NOMO-1 (cell line): Measurements from ENCODE around the gene RGS11.
"Not testable (repeated sequence)": the region's sequence is repeated elsewhere in the genome, so short reads cannot be mapped to it uniquely, and the experiment has no call there.

Source experiments
- DNase-seq, 2 experiments: peaks; one replicate each; lab custom pipeline; 2025; ENCODE audit not compliant: unreplicated experiment in 2 of 2; lab: John Stamatoyannopoulos, UW

Gene RGS11

GRCh38 chr16:280991-281659 is 5.4 kb upstream of the RGS11 start:
- DNase-seq: no peak

- DNase-seq: no peak
Observed at GRCh38 chr16:280552-280951, 4.8 kb upstream of the RGS11 start, which contains the start of gene ARHGDIG. Gene ARHGDIG (plus strand): TSS chr16:280591. CDS start chr16:280681, 90 bp downstream.

- no peak for DNase-seq
Observed at GRCh38 chr16:280005-280460, 4.3 kb upstream of the RGS11 start.

- DNase-seq: no peak
Observed at GRCh38 chr16:279531-279930, 3.8 kb upstream of the RGS11 start.

GRCh38 chr16:278863-279366 is 3.2 kb upstream of the RGS11 start:
- peak in 1 of 2 experiments; percentile 12 for DNase-seq

GRCh38 chr16:276426-277077 is 808 bp upstream of the RGS11 start:
- DNase-seq: no peak

- DNase-seq: no peak
Observed at GRCh38 chr16:275041-275641, 603 bp downstream of the RGS11 start.

GRCh38 chr16:273547-274421 is 2.0 kb downstream of the RGS11 start:
- no peak for DNase-seq

- no peak for DNase-seq
Observed at GRCh38 chr16:272633-273546, 2.9 kb downstream of the RGS11 start.

GRCh38 chr16:270381-271255 is 5.1 kb downstream of the RGS11 start:
- no peak for DNase-seq

GRCh38 chr16:269061-269796 is 6.5 kb downstream of the RGS11 start:
- DNase-seq: no peak

- DNase-seq: no peak
Observed at GRCh38 chr16:268141-269053, 7.3 kb downstream of the RGS11 start.

- not testable (repeated sequence) for DNase-seq
Observed at GRCh38 chr16:267562-267961, 8.2 kb downstream of the RGS11 start.

GRCh38 chr16:266258-267164 is 9.2 kb downstream of the RGS11 start:
- no peak for DNase-seq

GRCh38 chr16:265711-266110 is 10.0 kb downstream of the RGS11 start:
- DNase-seq: no peak

GRCh38 chr16:265002-265529 is 10.7 kb downstream of the RGS11 start:
- no peak for DNase-seq
